GM19240 (cell line): Measurements from ENCODE around the gene NECAB2.

Experiments used
- DNase-seq: peaks from one replicate; pipeline ENCODE4 v3.0.0; 2011; ENCODE audit warnings: low spot score; ENCODE audit not compliant: insufficient read length

Gene NECAB2

DNA sequence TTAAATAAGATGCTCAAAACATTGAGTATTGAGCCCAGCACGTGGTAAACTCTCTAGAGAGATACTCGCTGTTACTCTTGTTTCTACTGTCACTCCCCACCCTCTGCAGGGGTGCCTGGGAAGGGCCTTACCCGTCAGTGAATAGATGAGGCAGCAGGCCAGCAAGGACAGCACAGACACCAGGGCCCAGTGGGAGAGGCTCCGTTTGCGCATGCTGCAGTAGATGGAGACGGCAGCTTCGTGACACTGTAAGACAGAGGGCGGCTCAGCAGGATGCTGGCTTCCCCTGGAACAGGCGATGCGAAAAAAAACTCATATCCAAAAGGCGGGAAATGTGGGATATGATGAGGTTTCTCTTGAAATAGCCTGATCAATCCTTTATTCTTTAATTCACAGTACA is 54.6 kb downstream of the NECAB2 start:
- no peak for DNase-seq

DNA sequence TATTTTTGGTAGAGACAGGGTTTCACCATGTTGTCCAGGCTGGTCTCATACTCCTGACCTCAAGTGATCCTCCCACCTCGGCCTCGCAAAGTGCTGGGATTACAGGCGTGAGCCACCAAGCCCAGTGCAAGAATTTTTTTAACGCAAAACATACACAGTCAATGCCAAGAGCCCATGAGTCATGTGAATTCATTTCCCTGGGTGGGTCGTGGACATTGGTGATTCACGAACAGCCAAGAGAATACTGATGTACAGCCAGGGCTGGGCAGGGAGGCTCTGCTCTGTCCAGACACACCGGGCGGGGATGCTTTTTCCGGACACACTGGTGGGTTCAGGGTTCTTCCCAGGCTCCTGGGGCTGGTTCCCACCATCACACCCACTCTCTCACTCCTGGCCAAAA is 56.8 kb downstream of the NECAB2 start:
- DNase-seq, result no peak

DNA sequence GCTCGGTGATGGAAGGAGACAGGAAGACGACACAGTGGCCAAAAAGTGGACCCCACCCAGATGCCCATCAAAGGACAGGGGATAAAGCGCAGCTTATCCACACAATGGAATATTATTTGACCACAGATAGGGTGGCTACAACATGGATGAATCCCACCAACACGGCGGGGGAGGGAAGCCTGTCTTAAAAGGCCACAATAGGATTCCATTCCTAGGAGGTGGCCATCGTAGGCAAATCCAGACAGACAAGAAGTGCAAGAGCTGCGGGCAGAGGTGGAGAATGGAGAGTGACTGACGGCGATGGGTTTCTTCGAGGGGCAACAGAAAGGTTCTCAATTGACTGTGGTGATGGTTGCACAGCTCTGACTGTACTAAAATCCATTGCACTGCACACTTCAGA is 58.6 kb downstream of the NECAB2 start:
- no peak for DNase-seq

DNA sequence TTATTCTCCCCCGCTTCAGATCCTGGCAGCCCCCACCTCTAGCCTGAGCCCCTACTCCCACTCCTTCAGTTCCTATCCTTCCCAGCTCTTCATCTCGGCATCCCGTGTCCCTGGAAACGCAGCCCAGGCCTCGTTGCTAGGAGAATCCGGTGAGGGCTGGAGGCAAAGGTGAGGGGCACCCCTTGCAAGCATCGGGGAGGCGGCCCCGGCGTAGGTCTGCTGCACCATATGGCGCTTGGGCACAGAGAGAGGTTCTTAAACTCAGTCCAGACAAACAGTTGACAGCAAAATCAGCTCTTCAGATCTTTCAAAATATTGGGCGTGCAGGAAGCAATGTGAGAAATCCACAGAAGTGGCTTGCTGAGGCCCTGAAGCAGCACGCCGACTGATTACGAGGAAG is 59.6 kb downstream of the NECAB2 start:
- DNase-seq, result no peak

DNA sequence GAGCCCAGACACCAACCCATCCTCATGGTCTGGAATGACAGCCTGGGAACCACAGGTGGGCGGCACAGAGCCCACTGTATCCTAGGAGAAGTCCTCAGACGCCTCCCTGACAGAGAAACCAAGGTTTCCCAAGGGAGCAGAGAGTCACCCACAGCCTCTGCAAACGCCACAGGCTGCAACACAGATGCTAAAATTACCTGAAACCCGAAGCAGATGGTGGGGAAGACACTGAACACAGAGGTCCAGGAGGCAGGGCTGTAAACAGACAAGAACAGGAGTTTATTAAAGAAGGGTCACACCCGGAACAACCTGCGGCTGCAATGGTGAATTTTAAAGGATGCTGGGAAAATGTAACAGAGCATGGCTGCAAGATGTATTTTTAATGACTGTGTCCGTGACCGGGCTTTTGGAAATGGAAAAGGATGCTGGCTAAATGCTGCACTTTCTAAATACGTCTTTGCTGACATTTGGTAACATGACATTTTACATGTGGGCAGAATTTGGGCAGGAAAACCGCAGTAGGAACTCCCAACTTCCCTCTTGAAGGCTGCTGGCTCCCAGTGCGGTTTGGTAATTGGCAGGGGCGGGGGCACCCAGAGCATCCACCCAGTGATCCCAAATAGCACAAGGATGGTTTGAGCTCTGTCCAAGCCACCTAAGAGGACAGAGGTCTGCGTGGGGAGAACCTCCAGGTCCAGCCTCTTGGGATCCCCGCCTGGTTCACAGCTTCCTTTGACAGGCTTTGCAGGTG is 61.4 kb downstream of the NECAB2 start:
- DNase-seq, result no peak

DNA sequence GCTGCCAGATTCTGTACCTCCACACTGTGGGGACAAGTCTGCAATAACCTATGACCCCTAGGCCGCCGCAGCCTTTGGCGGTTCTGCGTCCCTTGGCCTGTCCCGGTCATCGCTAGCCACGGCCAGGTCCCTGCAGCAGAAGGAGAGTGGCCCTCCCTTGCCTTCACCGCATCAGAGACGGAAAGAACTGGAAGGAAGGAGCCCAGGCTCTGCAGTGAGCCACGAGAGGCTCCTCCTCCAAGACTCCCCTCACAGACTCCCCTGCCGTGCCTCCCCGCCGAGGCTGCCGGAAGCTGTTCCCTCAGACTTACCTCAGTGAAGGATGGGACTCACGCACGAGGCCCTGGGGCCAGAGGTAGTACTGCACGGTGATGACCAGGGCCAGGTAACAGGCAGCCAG is 63.5 kb downstream of the NECAB2 start:
- no peak for DNase-seq

DNA sequence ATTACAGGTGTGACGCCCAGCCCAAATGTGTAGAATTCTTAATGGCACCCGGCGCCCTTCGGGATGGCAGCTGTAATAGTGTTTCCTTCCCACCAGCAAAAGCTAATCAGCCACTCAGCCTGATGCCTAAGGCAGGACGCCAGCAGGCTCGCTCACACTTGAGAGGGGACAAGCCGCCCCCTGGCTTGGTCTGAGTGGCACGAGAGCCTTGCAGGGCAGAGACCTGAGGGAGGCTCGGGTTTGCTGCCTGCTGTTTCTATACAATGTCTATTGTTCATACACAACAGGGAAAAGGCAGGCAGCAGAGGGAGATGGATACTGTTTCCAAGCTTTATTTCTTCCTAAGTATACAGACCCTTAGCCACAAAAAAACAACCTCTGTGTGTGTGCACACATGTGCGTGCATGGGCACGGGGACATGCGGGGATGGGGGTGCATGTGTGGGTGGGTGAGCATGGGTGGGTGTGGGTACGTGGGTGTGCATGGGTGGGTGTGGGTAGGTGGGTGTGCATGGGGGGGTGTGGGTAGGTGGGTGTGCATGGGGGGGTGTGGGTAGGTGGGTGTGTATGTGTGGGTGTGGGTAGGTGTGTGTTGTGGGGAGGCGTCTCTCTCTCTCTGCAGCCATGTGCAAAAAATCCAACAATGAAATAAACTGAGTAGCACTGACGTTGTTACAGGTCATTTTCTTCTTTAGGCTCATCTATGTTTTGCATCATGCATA is 64.6 kb downstream of the NECAB2 start:
- no peak for DNase-seq

DNA sequence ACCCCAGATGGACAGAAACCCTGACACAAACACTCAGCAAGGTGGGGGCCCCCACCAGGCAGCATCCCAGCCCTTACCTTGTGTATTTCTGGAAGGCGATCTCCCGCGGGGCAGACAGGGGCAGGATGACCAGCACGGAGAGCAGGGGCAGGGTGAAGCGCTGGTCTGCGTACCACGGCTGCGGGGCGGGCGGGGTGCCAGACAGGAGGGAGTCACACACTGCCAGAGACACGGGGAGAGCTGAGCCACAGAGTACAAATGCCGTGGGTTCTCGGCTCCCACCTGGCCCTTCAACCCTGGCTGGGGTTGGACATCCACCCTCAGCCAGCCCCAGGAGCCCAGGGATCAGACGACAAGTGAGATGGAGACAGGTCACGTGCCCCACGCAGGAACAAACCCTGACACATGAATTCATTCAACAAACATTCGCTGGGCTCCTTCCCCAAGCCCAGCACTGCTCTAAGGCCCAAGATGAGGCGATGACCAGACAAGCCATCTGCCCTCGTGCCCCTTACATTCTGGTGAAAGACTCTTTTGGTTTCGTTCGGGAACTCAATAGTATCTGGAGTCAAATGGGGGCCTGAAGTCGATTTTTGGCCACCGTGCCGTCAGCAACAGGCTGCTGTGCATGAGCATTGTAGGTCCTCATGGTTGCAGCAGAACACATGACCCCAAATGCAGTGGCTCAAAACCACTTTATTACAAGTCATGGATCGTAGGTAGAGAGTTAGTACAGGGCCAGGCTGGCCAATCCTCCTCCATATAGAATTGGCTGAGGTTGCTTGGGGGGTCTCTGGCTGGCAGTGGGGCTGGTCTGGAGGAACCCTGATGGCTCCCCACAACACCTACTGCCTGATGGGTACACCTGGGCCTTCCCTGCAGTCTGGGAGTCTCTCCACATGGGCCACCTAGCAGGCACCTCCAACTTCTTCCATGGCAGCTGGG is 65.5 kb downstream of the NECAB2 start:
- DNase-seq, result no peak

DNA sequence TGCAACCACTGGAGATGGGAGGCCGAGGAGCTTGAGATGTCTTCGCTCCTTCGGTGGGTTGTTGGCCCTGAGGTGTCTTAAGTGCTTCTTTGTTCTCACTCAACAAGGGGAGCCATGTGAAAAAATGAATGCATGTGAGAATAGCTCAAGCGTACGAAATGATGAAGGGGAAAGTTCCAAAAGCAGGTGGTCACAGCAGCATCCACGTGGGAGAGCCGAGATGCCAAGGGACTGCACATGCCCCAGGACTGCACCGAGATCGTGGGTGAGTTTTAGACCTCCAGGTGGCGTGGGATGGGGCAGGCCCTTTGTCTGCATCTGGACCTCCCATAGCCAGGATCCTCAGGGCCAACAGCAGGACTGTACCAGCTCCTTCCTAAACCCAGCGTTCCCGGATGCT is 66.5 kb downstream of the NECAB2 start:
- no peak for DNase-seq

DNA sequence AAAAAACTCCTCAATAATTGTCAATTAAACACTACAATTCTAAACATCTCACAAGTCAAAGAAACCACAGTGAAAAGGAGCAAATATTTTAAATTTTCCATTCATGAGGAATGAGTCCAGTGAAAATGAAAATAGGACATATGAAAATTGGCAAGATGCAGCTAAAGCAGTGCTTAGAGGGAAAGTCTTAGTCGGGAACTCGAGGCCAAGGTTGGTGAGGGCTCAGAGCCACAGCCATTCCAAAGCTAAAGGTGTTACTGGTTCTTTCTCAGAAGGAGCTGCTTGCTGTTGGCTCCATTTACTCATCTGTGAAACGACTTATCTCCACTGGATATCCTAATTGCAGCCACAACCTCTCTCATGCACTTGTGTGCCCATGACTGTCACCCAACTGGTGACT is 68.1 kb downstream of the NECAB2 start:
- DNase-seq, result no peak

DNA sequence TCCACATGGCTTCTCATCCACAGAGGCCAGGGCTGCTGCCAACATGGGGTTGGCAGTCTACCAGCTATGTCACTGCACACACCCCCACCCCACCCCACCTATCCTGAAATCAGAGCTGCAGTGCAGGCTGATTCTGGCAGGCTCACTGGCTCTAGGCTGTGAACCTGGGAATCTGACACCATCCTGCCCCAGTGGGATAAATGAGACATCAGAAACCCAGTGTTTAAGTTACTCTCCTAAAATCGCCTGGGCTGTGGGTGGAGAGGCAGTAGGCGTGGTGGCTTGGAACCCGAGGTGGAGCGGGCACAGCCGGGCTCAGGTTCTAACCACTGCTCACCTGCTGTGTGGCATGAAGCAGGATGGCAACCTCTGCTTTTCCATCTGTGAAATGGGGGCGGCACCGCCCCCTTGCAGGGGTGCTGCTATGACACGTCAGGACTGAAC is 69.0 kb downstream of the NECAB2 start:
- no peak for DNase-seq

DNA sequence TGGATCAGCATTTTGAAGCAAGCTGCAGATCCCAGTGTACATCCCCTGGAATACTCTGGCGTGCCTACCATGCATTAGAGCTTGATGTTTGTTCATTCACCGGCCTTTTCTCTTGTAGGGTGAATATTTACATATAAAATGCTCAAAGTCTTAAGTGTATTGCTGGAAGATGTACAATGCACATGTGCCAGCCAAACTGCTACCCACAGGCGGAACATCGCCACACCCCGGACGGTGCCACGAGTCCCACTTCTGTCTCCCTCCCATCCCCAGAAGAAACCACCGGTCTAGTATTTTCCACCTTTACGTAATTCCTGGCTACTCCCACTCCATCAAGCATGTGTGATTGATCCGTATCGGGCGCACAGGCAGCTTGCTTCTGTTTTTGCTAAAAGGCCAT is 70.4 kb downstream of the NECAB2 start:
- no peak for DNase-seq

DNA sequence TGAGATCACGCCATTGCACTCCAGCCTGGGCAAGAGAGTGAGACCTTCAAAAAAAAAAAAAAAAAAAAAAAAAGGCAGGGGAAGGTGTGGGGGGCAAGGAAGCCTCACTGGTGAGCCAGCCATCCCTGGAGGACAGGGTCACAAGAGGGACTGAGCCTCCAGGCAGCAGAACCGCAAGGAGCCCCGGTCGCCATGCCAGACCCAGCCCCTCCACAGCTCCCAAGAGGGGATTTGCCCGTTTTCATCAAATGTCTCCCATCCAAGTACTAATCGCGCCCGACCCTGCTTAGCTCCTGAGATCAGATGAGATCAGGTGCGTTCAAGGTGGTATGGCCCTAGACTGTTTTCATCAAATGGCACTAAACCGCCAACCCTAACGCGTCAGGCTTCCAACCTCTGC is 71.7 kb downstream of the NECAB2 start:
- no peak for DNase-seq

DNA sequence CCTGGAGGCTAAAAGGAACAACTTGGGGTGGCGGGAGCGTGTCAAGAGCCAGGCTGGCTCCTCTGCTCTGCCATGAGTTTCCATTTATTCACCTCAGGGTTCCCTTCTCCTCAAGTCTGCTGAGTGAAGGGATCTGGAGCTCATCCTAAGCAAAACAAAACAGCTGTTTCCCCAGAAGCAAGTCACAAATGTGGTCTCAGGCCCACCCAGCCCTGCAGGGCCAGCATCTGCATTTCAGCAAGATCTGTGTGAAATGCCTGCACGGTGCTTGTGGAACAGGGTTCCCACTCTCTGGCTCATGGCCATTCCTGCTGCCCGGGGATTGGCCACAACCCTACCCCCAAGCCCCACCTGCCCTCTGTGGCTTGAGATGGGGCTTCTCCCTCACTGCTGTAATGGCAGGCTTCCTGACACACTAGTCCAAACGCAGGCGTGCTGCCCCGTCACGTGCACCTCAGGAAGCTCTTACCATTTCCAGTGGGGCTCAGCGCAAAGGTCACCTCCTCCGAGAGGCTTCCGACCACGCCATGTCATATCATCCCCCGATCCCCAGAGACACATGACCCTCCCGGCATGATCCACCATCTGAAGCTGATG is 72.3 kb downstream of the NECAB2 start:
- no peak for DNase-seq

DNA sequence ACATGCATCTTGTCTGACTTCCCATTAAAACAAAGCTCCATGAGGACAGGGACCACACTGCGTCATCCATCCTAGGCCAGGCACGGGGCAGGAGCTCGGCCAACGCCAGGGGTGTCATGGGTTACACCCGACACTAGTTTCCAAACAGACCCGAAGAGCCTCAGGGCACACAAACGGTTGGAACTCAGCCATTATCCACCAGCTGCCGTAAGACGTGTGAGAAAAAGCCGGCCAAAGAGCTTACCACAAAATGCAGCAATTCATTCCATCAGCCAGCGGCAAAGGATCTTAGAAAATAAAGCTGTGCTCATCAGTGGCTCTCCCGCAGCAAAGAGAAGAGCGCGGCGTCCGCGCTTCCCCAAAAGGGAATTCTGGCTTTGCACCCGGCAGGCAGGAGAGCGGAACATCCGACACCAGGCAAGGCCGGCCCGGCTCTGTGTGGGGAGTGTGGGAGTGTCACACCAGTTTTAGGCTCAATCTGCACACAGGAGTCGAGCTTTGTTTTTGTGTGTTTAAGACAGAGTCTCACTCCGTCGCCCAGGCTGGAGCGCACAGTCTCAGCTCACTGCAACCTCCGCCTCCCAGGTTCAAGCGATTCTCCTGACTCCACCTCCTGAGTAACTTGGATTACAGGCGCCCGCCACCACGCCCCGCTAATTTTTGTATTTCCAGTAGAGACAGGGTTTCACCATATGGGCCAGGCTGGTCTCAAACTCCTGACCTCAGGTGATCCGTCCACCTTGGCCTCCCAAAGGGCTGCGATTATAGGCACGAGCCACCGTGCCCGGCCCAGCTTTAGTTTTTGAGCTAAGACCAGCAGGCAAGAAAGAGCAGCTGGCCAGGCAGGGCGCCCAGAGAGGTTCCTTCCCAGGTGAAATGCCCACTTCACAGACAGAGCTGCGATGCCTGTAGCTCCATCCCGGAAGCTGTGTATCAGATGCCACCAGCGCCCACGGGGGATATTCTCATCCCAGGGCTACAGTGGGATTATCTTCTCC is 73.1 kb downstream of the NECAB2 start:
- DNase-seq, result no peak

DNA sequence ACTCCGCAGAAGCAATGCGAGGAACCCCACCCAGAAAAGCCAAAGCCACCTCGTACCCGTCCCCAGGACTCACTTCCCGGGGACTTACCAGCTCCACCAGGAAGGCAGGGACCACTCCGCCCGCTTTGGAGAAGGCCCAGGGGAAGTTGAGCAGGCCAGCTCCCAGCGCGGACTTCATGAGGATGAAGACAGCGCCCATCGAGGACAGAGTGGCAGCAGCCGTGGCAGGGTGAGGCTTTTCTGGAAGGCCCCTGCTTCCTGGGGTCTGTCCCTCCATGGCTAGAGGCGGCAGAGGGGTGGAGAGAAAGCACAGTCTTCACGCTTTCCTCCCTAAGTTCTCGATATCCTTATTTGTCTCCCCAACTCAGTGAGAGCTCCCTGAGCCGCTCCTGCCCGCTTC is 73.8 kb downstream of the NECAB2 start:
- DNase-seq, result no peak

DNA sequence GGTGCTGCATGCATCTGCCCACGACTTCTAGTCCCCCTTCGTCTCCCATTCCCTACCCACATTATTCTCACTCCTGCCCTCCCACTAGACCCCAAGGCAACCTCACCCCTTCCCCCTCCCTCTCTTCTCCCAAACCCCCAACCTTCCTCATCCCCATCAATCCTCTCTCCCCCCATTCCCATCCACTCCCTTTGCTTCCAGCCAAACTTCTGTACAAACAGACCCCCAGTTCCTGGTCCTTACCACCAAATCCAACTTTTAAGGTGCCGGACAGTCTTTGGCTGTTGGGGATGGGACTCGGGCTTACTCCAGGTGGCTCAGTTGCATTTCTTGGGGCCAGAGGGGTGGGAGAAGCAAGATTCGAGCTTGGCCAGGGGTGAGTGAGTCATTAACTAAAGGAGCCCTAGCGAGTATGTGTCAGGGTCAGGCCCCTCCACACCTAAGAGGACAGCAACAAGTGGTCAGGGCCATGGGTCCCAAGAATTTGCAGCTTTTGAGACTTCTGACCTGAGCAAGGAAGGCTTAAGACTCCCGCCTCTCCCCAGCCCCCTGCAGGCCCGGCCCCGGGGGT is 74.3 kb downstream of the NECAB2 start, which contains the start of gene SLC38A8:
TSS of gene SLC38A8 (minus strand) at position 488 of the 571 bp plus-strand sequence. CDS start 638 bp downstream, outside the sequence.
- DNase-seq, result no peak

DNA sequence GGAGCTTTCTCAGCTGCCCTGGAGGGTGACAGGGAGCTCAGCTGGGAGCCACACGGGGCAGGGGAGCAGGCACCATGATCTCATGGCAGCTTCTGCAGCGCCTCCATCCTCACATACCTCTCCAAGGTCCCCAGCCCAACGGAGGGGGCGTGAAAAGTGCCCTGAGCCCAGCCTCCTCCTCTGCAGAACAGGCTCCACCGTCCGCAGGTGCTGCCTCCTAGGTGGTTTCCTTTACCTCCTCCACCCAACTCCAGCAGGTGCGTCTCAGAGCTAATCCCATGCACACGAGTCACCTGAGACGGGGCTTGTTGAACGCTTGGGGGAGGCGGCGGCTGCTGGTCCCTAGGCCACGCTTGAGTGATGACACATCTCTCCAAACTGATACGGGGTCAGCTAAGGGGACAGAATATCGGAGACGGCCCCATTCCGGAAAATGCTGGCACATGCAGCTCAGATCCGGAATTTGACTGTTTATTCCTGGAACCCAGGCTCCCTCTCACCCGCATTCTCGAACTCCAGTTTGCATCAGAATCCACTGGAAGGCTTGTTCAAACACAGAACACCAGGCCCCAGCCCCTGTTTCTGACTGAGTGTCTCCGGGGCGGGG is 74.9 kb downstream of the NECAB2 start:
- DNase-seq, result no peak

DNA sequence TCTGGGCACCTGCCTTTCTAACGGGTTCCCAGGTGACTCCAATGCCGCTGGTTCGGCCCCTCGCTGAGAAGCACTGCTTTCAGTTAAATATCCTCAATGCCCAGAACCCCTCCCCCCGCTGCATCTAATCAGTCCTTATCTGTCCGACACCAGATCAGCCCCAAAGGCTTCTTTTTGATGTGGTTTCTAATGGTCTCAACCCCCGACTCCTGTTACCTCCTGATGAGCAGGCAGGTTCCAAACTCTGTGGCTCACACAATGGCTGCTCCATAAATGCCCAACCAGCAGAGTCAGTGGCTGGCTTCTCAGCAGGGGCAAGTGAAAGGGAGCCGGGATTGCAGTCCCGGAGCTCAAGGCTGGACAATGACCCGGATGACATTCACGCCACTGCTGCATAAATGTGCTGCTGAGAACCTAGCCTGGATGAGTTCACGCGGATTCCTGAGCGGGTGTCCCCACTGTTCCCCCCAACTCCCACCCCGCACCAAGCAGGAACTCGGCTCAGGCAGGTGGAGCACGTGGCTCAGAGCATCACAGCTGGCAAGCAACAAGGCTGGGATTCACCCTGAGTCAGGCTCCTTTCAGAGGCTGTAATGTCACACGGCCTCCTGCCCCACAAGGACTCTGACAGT is 75.6 kb downstream of the NECAB2 start:
- DNase-seq, result no peak
